Subcutaneous adipose tissue (tissue), 4 donors: ENCODE measurements around the gene PYCR2. TPM values are rescaled to one million over a fixed set of nuclear protein-coding genes. Genes with fewer than 3 reads are reported as not detected.

Source experiments
- CTCF ChIP-seq: fragments of 450-650 bp; IDR thresholded peaks from one replicate; pipeline ENCODE4 v1.5.1; 2016; ENCODE audit warnings: low read depth, mild to moderate bottlenecking, control low read depth, antibody characterized with exemption, moderate library complexity
- total RNA-seq, 4 donors: library from RNA; depleted of rRNA; stranded (reverse); fragments of >200 nt; gene quantifications; one replicate each; pipeline ENCODE4 v1.1.0, GENCODE V29; 2016

The PYCR2 gene
- total RNA-seq, 4 donors from 2014 or later = 24.1 to 42.8 (median 36.2) TPM

- TF ChIP-seq CTCF = no peak
Measured at GRCh38 chr1:225885336-225885735, 38.7 kb downstream of the PYCR2 start.

- TF ChIP-seq CTCF = no peak
Measured at GRCh38 chr1:225883616-225884265, 40.3 kb downstream of the PYCR2 start.

- TF ChIP-seq CTCF = no peak
Measured at GRCh38 chr1:225882694-225883615, 41.1 kb downstream of the PYCR2 start.

GRCh38 chr1:225881959-225882693 is 41.9 kb downstream of the PYCR2 start, which contains the start of gene TMEM63A:
Gene TMEM63A, minus strand, starts transcription at chr1:225882380. Its CDS starts 4,800 bp downstream, at chr1:225877580.
- TF ChIP-seq CTCF = no peak

- no peak for TF ChIP-seq CTCF
Measured at GRCh38 chr1:225881081-225881958, 42.7 kb downstream of the PYCR2 start.

- no peak for TF ChIP-seq CTCF
Measured at GRCh38 chr1:225880636-225881035, 43.4 kb downstream of the PYCR2 start.
